GM10248 (cell line): ENCODE results near the gene HTR1E.

ENCODE experiments used
- CTCF ChIA-PET: fragments of 300-600 bp; sonication (Branson Sonifier 250); formaldehyde crosslinking; extraction: SDS; loops from one replicate; lab custom pipeline; 2021; ENCODE audit warnings: antibody characterized with exemption; lab: Yijun Ruan, JAX
- POLR2A ChIA-PET: fragments of 350-650 bp; sonication (Branson Sonifier 250); formaldehyde crosslinking; extraction: SDS; loops from one replicate; lab custom pipeline; 2020; ENCODE audit warnings: antibody characterized with exemption; lab: Yijun Ruan, JAX
- DNase-seq: peaks from one replicate; pipeline ENCODE4 v3.0.0; 2012; ENCODE audit errors: extremely low spot score
- TF ChIP-seq, protein P1 (sequence below): IDR thresholded peaks from 2 replicates; pipeline ENCODE4 v1.5.1; 2012; ENCODE audit warnings: mild to moderate bottlenecking, low read depth; ENCODE audit errors: extremely low read depth, missing control alignments, control extremely low read depth

Gene HTR1E

DNA sequence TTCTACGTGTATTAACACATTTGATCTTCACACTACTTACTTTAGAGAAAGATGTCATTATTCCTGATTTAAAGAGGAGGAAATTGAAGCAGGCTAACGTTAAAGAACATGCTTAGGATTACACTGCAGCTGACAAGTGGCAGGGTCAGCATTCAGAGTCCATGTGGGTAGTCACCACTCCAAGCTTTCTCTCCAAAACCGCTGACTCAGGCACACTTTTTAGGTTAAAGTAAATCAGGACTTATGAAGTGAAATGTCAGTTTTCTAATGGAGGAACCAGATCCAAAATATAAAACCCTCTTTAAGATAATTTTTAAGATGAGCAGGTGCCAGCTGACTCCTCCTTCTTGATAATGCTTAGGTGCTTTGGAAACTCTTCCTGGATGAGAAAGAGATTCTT is 75.4 kb downstream of the HTR1E start:
- TF ChIP-seq, protein P1, sequence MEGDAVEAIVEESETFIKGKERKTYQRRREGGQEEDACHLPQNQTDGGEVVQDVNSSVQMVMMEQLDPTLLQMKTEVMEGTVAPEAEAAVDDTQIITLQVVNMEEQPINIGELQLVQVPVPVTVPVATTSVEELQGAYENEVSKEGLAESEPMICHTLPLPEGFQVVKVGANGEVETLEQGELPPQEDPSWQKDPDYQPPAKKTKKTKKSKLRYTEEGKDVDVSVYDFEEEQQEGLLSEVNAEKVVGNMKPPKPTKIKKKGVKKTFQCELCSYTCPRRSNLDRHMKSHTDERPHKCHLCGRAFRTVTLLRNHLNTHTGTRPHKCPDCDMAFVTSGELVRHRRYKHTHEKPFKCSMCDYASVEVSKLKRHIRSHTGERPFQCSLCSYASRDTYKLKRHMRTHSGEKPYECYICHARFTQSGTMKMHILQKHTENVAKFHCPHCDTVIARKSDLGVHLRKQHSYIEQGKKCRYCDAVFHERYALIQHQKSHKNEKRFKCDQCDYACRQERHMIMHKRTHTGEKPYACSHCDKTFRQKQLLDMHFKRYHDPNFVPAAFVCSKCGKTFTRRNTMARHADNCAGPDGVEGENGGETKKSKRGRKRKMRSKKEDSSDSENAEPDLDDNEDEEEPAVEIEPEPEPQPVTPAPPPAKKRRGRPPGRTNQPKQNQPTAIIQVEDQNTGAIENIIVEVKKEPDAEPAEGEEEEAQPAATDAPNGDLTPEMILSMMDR, result no peak
- ChIA-PET POLR2A (no interaction called here), CTCF (no interaction called here)
- DNase-seq, result no peak

DNA sequence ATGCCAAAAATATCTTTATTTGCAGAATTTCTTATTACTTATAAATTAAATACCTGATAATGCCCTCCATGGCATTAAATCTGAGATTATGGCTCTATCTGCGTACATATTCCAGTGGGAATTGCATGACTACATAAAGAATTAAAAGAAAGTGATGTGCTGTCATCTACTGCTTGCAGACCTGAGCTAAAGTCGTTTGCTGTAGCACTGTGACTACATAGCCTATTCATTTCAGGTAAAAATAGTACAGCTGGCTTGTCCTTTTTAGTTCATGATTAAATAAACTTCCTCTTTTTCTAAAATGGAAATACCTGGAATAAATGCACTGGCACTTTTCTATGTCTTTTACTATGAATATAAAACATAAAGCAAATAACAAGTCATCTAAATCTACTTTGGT is 79.4 kb downstream of the HTR1E start:
- ChIA-PET POLR2A (no interaction called here), CTCF (interaction anchor here (1.6 kb wide), 1 partner anchor 11 kb away, joined by 4 read pairs; no protein-coding TSS in a partner anchor)
- TF ChIP-seq, protein P1, result no peak
- no peak for DNase-seq

DNA sequence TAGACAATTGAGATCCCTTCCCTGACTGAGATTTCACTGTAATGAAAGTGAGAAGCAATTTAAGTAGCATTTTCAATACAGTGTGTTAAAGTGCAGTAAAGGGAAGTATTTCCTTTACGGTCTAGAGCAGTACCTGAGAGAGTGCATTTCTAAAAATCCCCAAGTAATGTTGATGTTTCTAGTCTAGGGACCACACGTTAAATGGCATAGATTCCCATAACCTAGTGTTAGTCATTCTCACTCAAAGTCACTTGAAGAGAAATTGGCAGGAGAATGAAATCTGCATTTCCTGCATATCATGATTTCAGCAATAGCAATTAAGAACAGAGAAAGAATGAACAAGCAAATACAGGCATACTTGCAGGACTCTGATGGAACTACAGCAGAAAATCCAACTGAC is 89.7 kb downstream of the HTR1E start:
- CTCF ChIA-PET, result interaction anchor here (1.8 kb wide), 1 partner anchor 18 kb away, joined by 5 read pairs; no protein-coding TSS in a partner anchor
- POLR2A ChIA-PET, result no interaction called here
- TF ChIP-seq, protein P1, result no peak
- no peak for DNase-seq

DNA sequence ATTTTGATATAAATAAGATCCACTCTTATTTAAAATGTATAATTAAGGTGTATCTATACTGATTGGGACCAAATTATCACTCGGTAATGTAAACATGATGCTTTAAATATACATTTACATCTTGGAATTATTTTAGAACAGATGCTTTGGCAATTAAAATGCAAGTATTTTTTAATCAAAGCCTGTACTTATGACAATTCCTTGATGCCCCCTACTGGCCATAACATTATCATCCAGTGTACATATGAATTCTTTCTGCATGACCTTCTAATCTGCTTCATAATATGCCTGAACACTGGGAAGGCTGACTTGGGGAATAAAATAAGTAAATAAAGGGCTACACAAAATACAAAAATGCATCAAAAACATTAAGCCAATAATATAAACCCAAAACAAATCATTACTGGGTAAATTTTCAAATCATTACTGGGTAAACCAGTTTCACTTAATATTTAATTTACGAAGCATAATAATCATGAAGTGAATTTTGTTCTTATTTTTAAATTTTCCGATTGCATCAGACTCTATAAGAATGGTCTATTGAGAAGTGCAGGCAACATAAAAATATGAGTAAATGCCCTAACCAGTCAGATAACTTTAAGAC is 92.5 kb downstream of the HTR1E start:
- TF ChIP-seq, protein P1, result peak; percentile 56
- POLR2A ChIA-PET, result no interaction called here
- DNase-seq, result peak; percentile 29
- CTCF ChIA-PET, result no interaction called here

DNA sequence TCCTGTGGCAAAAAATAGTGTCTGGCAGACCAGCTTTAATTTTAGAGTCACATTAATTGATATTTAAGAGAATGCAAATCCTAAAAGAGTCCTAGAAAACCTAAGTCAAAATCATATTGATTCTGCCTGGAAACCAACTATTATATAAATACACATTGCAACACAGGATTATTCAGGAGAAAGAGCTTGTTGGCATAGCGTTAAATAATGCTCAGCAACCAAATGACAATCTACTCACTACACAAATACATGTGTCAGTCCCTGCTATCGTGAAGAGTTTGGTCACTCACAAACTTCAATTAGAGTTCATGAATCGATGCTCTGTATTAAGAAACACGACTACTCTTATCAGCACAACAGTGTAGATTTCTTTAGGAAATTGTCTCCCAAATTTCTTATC is 103.4 kb downstream of the HTR1E start:
- ChIA-PET CTCF (no interaction called here), POLR2A (no interaction called here)
- TF ChIP-seq, protein P1, result no peak
- no peak for DNase-seq

DNA sequence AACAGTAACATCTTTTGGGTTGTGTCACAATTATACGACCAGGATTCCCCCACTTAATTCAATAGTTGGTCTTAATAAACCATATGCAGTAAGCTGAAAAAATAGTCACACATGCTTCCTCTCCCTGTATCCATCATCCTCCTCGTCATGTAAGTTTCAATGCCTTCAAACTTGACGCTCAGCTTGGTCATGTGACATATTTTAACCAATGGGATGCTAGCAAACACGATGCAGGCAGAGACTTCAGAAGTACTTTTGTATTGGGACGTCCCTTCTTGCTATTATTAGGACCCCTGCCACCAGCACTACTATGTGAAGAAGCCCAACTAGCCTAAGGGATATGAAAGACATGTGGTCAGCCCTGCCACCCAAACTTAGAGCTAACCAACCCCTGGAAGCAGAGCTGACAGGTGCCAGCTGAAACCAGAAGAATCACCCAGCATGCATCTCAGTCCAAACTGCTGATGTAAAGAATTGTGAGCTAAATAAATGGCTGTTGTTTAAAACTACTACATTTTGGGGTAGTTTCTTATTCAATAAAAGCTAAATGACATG is 108.3 kb downstream of the HTR1E start:
- TF ChIP-seq, protein P1, result no peak
- ChIA-PET CTCF (interaction anchor here (1.0 to 2.1 kb wide), 6 partner anchors 8 to 91 kb away, joined by 3 to 7 read pairs (median 4); no protein-coding TSS in a partner anchor), POLR2A (no interaction called here)
- no peak for DNase-seq
